Cardiac muscle cell (in vitro differentiated cells and primary cell): Measurements from ENCODE around the gene LDLRAD2. TPM values are rescaled to one million over a fixed set of nuclear protein-coding genes. Genes with fewer than 3 reads are reported as not detected.

Experiments used
- DNase-seq, 2 donors: peaks; one replicate each; pipeline versions ENCODE4 v3.0.0 to v3.0.0-alpha.2; 2010 to 2017; ENCODE audit warnings: low read depth in 1 of 2, low spot score in 1 of 2
- H3K27ac ChIP-seq: fragments of 200-600 bp; sonication (generic); 2 replicates; pipeline ENCODE4 v1.5.1; 2016
- H3K27me3 ChIP-seq: fragments of 200-600 bp; sonication (generic); 2 replicates; pipeline ENCODE4 v1.6.0; 2016; ENCODE audit warnings: control low read depth
- H3K36me3 ChIP-seq: fragments of 200-600 bp; sonication (generic); 2 replicates; pipeline ENCODE4 v1.5.1; 2016; ENCODE audit warnings: control low read depth
- H3K4me1 ChIP-seq: fragments of 200-600 bp; sonication (generic); 2 replicates; pipeline ENCODE4 v1.8.1; 2017; ENCODE audit warnings: low read depth, mild to moderate bottlenecking, mixed run types
- H3K4me3 ChIP-seq: fragments of 200-600 bp; sonication (generic); 2 replicates; pipeline ENCODE4 v1.5.1; 2016; ENCODE audit warnings: mild to moderate bottlenecking
- H3K9me3 ChIP-seq: fragments of 200-600 bp; sonication (generic); 2 replicates; pipeline ENCODE4 v1.5.1; 2017; ENCODE audit warnings: low read depth, mild to moderate bottlenecking, control low read depth
- CTCF ChIP-seq: IDR thresholded peaks from 2 replicates; pipeline ENCODE4 v1.5.1; 2012; ENCODE audit warnings: low read depth, mild to moderate bottlenecking, low read length
- polyA plus RNA-seq: library from polyadenylated mRNA; unstranded; fragments of >200 nt; fragmentation: Nextera tagmentation; extraction: Ambion mirVana; gene quantifications from 2 replicates; pipeline ENCODE4 v1.2.1, GENCODE V29; 2016
- total RNA-seq: library from RNA; depleted of rRNA; stranded (reverse); fragments of >200 nt; gene quantifications from 2 replicates; pipeline ENCODE4 v1.2.3, GENCODE V29; 2016

The LDLRAD2 gene
- total and polyA plus RNA-seq, 2 experiments from 2014 or later, result 0.77 to 3.4 TPM

- Histone ChIP-seq H3K4me3 (no peak overlapping the region), H3K27ac (no peak overlapping the region), H3K4me1 (no peaks in the 10 kb centered on the region), H3K27me3 (no peaks in the 10 kb centered on the region), H3K9me3 (no peaks in the 10 kb centered on the region), H3K36me3 (peaks cover 51% of the 10 kb centered on the region)
- no peak for DNase-seq
- no peak for TF ChIP-seq CTCF
These were observed 22.0 kb downstream of the LDLRAD2 start for GRCh38 chr1:21834094-21834493.

GRCh38 chr1:21834666-21835065, 22.6 kb downstream of the LDLRAD2 start:
- DNase-seq, result no peak
- H3K36me3 ChIP-seq, result peaks cover 49% of the 10 kb centered on the region
- no peaks in the 10 kb centered on the region for H3K4me1 ChIP-seq
- TF ChIP-seq CTCF, result no peak
- H3K27me3 ChIP-seq, result no peaks in the 10 kb centered on the region
- H3K9me3 ChIP-seq, result no peaks in the 10 kb centered on the region
- no peak overlapping the region for H3K27ac ChIP-seq
- no peak overlapping the region for H3K4me3 ChIP-seq

GRCh38 chr1:21836010-21836409, 23.9 kb downstream of the LDLRAD2 start:
- peaks cover 44% of the 10 kb centered on the region for H3K36me3 ChIP-seq
- no peak for TF ChIP-seq CTCF
- DNase-seq, result no peak
- no peaks in the 10 kb centered on the region for H3K9me3 ChIP-seq
- H3K27ac ChIP-seq, result no peak overlapping the region
- H3K27me3 ChIP-seq, result no peaks in the 10 kb centered on the region
- no peak overlapping the region for H3K4me3 ChIP-seq
- no peaks in the 10 kb centered on the region for H3K4me1 ChIP-seq

GRCh38 chr1:21836729-21837128, 24.7 kb downstream of the LDLRAD2 start:
- Histone ChIP-seq H3K4me3 (no peak overlapping the region), H3K36me3 (peaks cover 41% of the 10 kb centered on the region), H3K4me1 (no peaks in the 10 kb centered on the region), H3K9me3 (no peaks in the 10 kb centered on the region), H3K27ac (no peak overlapping the region), H3K27me3 (no peaks in the 10 kb centered on the region)
- TF ChIP-seq CTCF, result no peak
- DNase-seq, result no peak

GRCh38 chr1:21837476-21837875, 25.4 kb downstream of the LDLRAD2 start:
- no peak for DNase-seq
- no peaks in the 10 kb centered on the region for H3K9me3 ChIP-seq
- peaks cover 43% of the 10 kb centered on the region for H3K36me3 ChIP-seq
- H3K27me3 ChIP-seq, result no peaks in the 10 kb centered on the region
- no peak overlapping the region for H3K4me3 ChIP-seq
- no peak overlapping the region for H3K27ac ChIP-seq
- no peaks in the 10 kb centered on the region for H3K4me1 ChIP-seq
- no peak for TF ChIP-seq CTCF
